HG03439 (cell line): Measurements from ENCODE around the gene PLEKHG3.
"Not testable (repeated sequence)": the region's sequence is repeated elsewhere in the genome, so short reads cannot be mapped to it uniquely, and the experiment has no call there.

Experiments
- ATAC-seq: cut with Tn5 transposase; IDR thresholded peaks from one replicate; pipeline ENCODE4 v1.9.1; 2021; ENCODE audit warnings: mild to moderate bottlenecking, moderate library complexity; ENCODE audit not compliant: unreplicated experiment

Gene PLEKHG3

GRCh38 chr14:64704143-64704742 lies at the start of gene PLEKHG3:
PLEKHG3 (plus strand) TSS chr14:64704424; CDS start chr14:64727632, 23,208 bp downstream.
- no peak for ATAC-seq

- ATAC-seq, result no peak
Measured at GRCh38 chr14:64654901-64655300, 49.3 kb upstream of the PLEKHG3 start.

GRCh38 chr14:64656986-64657385 lies 47.2 kb upstream of the PLEKHG3 start:
- ATAC-seq, result no peak

- ATAC-seq, result no peak
Measured at GRCh38 chr14:64658201-64658600, 46.0 kb upstream of the PLEKHG3 start.

- not testable (repeated sequence) for ATAC-seq
Measured at GRCh38 chr14:64658700-64659264, 45.4 kb upstream of the PLEKHG3 start.

- ATAC-seq, result no peak
Measured at GRCh38 chr14:64659366-64659765, 44.9 kb upstream of the PLEKHG3 start.

- no peak for ATAC-seq
Measured at GRCh38 chr14:64663174-64663573, 41.0 kb upstream of the PLEKHG3 start.

- ATAC-seq, result no peak
Measured at GRCh38 chr14:64671591-64671990, 32.6 kb upstream of the PLEKHG3 start.

- ATAC-seq, result no peak
Measured at GRCh38 chr14:64673316-64673715, 30.9 kb upstream of the PLEKHG3 start.

GRCh38 chr14:64673748-64674147 lies 30.5 kb upstream of the PLEKHG3 start:
- ATAC-seq, result no peak

- ATAC-seq, result no peak
Measured at GRCh38 chr14:64674829-64675228, 29.4 kb upstream of the PLEKHG3 start.

GRCh38 chr14:64675312-64675711 lies 28.9 kb upstream of the PLEKHG3 start:
- no peak for ATAC-seq

- no peak for ATAC-seq
Measured at GRCh38 chr14:64676410-64677008, 27.7 kb upstream of the PLEKHG3 start.

GRCh38 chr14:64680013-64680713 lies 24.1 kb upstream of the PLEKHG3 start:
- ATAC-seq, result no peak

- no peak for ATAC-seq
Measured at GRCh38 chr14:64680714-64681065, 23.5 kb upstream of the PLEKHG3 start.

- ATAC-seq, result no peak
Measured at GRCh38 chr14:64681796-64682710, 22.2 kb upstream of the PLEKHG3 start.

- ATAC-seq, result no peak
Measured at GRCh38 chr14:64682843-64683242, 21.4 kb upstream of the PLEKHG3 start.

GRCh38 chr14:64683264-64683663 lies 21.0 kb upstream of the PLEKHG3 start:
- ATAC-seq, result no peak

GRCh38 chr14:64684091-64684490 lies 20.1 kb upstream of the PLEKHG3 start:
- ATAC-seq, result no peak

- no peak for ATAC-seq
Measured at GRCh38 chr14:64685371-64686281, 18.6 kb upstream of the PLEKHG3 start.
